Hypothalamus (tissue), 51 donors: ENCODE data around the gene GPR26.
A peak's percentile ranks its signal among the peaks of the same experiment; 100 is the strongest.

ENCODE experiments used
- DNase-seq, 51 donors: peaks; one replicate each; lab custom pipeline; 2025; lab: John Stamatoyannopoulos, UW

Gene GPR26, protein sequence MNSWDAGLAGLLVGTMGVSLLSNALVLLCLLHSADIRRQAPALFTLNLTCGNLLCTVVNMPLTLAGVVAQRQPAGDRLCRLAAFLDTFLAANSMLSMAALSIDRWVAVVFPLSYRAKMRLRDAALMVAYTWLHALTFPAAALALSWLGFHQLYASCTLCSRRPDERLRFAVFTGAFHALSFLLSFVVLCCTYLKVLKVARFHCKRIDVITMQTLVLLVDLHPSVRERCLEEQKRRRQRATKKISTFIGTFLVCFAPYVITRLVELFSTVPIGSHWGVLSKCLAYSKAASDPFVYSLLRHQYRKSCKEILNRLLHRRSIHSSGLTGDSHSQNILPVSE

DNA sequence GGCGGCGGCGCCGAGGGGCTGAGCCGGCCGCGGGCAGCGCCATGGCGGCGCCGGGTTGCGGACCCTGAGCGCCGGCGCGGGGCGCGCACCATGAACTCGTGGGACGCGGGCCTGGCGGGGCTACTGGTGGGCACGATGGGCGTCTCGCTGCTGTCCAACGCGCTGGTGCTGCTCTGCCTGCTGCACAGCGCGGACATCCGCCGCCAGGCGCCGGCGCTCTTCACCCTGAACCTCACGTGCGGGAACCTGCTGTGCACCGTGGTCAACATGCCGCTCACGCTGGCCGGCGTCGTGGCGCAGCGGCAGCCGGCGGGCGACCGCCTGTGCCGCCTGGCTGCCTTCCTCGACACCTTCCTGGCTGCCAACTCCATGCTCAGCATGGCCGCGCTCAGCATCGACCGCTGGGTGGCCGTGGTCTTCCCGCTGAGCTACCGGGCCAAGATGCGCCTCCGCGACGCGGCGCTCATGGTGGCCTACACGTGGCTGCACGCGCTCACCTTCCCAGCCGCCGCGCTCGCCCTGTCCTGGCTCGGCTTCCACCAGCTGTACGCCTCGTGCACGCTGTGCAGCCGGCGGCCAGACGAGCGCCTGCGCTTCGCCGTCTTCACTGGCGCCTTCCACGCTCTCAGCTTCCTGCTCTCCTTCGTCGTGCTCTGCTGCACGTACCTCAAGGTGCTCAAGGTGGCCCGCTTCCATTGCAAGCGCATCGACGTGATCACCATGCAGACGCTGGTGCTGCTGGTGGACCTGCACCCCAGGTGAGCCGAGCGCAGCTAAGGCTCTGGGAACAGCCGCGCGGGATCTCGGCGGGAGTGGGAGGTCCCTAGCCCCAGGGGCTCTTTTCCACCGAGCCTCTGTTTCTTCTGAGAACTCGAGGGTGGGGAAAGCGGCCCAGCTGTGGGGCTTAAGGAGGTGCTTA is at the start of gene GPR26:
Gene GPR26, plus strand, starts transcription at position 38 of the 919 bp plus-strand sequence. Its CDS starts 53 bp downstream, at position 91.
- DNase-seq, result no peak

DNA sequence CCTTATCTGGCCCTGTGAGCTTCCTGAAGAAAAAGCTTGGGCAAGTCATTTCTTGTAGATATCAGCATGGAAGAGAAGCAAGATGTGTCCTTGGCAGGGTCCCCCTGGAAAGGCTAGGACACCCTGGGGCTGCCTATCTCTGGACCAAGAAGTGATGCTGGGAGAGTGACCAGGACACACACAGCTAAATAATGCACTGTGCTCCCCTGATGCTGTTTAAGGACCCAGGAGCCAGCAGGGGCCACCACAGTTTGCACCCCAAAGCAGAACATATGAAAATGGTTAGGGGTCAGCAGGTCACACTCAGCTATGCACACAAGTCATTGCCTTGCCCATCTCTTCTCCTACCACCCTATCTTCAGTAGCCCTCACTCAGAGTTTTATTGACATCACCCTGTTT is 47.9 kb upstream of the GPR26 start:
- DNase-seq, result no peak

DNA sequence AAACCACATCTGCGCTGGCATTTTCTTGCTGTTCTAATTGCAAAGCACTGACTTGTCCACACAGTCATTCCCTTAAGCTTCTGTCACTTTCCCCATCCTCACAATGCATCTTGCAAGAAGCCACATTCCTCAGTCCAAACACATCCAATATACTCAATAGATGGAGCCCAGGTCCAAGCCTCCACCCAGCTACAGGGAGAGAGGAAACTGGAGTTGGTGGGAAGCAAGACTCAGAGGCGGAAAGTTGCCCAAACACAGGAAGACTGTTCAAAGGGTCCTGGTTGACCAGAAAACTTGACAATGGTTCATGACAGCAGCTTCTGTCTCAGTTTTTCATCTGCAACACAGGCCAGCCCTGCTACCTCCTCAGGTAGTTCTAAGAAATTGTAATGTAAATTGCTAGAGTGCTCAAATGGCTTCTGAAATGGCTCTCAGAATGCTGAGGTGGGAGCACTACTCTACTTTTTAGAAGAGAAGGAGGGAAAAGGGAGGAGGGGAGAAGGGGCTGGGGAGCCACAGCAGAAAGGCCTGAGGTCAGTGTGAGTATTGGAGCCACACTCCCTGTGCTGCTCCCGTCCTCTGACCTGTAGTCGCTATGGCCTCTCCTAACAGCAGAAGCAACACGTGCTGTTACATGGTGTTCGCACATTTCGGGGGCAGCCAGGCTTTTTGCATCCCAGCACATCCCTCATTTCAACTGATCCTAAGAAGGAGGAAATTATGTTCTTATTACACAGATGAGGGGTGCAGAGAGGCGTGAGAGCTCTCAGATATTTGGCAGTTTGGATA is 46.9 kb upstream of the GPR26 start:
- no peak for DNase-seq

DNA sequence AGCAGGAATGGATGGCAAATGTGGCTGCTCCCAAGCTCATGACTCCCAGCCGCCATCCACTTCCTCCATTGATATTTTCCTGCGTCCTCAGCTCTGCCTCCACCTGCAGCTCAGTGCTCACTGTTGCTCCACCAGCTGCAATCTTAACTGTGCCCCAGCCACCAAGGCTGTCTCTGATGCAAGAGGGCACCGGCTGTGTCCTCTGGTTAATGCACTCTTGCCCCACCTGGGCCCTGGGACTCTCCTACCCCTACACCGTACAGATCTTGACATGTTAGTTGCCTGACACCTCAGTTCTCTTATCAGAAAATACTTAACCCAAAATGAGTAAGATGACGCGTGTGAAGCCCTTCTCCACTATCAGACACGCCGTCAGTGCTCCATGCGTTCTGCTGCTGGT is 45.5 kb upstream of the GPR26 start:
- DNase-seq, result no peak

DNA sequence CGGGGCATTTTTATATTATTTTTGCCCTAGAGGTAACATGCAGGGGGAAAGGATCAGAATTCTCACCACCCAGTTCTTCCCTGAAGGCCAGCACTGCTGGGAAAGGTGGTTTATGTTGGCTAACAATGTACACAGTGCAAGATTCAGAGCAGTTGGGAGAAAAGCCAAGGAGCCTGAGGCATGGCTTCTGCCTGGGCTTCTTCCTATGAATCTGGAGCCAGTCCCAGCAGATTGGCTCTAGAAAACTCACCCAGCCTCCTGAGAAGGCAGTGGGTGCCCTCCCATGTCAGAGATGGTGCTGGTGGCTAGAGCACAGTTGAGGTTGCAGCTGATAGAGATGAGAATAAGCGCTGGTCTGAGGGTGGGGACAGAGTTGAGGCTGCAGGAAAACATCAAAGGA is 44.7 kb upstream of the GPR26 start:
- DNase-seq, result no peak

DNA sequence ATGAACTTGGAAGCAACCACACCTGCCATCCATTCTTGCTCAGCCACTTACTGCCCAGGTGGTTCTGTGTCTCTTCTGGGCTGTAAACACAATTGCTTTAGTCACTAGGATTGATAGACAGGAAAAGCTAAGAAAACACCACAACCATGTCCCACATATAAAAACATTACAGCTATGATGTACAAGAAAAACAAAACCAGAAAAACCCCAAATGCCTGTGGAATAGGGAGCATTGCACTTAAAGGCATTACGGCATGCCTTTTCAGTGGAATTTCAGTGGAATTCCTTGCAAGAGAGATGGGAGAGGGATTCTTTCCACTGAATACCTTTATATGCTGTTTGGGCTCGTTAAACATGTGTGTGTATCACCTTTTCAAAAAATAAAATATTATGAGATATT is 44.2 kb upstream of the GPR26 start:
- DNase-seq, result no peak

DNA sequence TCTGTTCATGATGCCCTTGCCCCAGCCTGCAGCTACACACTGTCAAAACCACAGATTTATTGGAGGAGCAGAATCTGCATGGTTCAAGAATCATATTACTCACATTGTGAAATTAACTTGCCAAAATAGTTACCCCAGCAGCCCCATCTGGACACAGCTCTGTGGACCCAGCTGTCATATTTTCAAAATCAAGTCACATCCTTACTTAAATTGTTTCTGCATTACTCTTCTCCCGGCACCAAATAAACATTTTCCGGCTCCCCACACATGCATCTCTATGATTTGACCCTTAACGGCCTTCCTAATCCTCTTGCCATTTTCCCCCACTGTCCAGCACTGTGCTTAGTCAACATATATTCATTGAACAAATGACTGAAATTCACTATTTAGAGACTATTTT is 43.8 kb upstream of the GPR26 start:
- no peak for DNase-seq

DNA sequence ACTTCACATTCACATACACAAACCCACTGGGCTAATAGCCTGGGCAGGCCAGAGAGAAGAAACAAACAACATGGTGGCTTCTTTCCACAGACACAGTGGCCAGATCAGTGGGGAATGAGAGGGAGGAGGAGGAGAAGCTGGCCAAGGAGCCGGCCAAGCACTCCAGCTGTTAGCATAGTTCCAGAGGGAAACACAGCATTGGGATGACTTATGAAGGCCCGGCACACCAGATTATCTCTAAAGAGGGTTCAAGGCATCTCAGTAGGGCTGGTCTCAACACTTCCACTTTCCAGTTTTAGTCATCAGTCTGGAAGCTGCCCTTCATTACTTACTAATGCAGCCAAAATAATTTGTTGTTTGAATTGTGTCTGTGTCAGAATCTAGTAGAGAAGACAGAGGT is 42.1 kb upstream of the GPR26 start:
- no peak for DNase-seq

DNA sequence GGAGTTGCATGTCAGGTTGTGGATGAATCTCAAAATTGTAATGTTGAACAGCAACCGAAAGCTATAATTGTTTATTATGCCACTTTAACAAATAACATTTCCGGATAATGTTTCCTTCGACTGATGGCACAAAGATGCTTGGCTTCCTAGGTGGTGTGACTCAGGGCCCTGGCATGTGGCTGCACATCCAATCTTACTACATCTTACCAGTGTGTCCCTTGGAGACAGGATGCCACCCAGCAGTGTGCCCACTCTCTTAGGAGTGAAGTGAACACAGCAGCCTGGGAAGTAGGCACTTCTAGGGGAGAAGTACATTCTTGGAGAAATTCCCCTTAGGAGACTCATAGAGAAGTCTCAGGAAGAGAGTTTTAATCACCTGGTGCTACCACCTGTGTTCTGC is 33.0 kb upstream of the GPR26 start:
- DNase-seq, result no peak

DNA sequence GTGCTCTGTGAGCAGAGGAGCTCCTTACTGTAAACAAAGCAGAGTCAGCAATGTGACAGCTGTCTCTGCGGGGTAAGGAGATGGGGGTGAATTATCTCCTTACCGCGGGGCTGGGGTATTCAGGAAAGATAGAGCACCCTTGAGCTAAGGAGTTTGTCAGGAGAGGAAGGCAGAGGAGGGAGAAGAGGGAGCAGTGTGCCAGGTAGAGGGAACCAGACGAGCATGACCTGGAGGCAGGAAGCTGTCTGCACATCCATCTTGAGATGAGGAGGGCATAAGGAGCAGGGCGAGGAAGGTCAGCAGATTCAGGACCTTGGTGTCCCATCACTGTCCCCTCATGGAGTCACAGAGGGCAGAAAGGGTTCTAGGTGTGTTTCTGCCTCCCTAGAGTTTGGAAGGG is 32.5 kb upstream of the GPR26 start:
- no peak for DNase-seq

DNA sequence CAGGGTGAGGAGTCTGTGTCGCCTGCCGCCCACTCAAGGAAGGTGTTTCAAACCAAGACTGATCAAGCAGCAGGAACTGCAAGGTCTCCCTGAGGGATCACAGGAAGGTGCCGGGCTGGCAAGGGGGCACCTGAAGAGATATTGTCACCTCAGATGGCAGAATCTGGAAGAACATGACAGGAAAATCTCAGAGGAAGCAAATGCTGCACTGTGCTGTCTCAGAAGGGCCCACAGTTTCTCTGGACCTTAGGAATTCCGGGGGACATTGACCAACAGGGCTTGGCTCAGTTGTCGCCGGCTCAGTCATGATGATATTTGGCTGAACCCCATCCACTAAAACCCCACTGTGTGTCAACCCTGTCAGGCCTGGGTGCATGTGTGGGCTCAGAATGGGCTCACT is 31.9 kb upstream of the GPR26 start:
- DNase-seq, result no peak

DNA sequence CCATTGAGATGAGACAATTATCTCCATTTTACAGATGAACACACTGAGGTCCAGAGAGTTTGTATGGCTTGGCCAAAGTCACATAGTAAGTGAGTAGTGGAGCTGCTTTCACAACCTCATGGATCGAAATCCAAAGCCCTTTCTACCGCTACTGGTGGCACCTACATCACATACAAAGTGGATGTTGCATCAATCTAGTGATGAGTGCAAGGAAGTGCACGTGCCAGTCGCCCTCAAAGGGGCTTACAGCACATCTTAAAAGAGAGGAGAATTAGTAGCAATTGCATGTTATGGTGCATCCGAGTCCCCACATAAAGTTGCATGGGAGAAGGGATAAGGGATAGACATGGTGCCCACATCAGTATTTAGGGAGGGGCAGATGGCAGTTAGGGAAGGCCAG is 31.0 kb upstream of the GPR26 start:
- DNase-seq, result no peak

DNA sequence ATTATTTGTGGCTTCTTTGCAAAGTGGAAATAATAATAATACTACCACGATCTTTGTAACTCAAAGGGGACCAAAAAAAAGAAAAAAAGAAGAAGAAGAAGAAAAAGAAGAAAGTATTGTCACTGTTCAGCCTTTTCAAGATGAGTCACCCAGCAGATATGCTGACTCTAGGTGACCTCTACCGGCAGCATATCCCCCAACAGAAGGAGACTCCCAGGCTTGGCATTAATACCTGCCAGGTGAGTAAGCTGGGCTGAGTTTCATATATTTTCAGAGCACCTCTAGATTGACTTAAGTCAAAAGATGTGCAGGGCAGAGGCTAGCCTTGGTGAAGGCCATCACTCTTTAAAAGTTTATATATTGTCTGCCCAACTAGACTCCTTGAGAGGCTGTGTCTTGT is 30.4 kb upstream of the GPR26 start:
- no peak for DNase-seq

DNA sequence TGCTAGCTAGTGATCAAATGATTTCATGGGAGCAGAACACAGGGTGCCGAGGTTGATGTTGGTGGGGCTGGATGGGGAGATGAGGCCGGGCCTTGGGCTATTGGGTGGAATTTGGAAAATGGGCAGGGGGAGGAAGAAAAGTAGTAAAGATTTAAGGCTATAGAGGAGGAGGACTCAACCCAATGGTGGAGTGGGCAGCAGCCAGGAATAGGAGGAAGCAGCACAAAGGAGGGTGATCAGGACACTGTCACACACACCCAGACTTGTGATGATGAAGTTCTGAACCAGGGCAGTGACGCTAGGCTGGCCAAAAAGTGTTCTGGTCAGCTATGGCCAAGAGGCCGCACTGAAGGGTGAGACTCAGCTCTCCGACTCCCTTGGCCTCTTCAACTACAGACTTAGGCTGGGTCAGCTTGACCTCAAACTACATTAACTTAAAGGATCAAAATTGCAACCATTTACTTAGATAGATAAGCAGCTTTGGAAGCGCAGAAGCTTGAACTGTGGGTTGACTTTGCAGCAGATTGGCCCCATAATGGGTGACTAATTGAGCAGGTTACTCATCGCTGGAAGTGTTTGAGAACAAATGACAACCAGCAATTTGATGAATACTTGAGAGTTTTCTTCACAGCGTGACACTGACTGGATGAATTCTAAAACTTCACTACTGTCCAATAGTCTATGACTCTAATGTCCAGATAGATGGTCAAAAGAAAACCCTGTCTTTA is 29.4 kb upstream of the GPR26 start:
- DNase-seq, result peak in 1 of 51 donors; percentile 16

DNA sequence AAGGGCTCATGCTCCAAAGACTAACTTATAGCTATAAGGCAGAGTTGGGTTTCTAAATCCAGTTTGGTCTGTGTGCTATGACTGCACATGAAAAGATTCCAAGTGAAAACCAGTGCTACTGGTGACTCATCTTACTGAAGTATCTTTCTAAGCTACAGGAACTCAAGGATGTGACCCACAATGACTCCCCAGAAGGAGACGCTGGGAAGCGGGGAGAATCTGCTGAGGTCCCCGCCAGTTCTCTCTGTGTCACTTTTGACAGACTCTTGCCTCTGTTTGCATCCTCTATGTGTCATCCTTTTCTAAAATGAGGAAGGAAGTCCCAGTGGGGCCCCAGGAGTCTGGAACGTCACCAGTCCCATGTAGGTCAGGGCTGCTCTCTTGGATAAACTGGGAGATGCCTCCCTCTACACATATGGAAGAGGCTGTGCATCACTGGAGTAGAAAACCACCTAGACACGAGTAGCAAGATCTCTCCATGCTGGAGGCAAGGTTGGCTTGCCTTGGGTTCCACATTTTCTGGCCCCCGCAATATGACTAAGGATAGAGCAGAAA is 28.8 kb upstream of the GPR26 start:
- no peak for DNase-seq

DNA sequence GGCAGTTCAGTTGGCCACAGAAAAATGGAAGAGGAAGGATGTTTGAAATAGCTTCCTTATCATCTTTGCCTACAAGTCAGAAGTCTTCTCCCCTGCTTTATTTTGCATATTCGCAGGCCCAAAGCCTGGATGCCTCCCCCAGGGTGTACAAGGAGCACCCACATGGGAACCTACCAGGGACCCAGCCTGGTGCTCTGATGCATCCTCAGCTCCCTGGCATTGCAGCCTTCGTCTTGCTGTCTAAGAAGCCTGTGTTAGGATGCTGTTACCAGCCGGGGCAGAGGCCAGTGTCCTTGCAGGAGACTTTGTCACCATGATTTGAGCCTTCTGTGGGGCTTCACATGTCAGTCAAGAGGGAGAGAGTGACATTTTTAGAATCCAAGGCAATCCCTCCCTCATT is 27.0 kb upstream of the GPR26 start:
- no peak for DNase-seq

DNA sequence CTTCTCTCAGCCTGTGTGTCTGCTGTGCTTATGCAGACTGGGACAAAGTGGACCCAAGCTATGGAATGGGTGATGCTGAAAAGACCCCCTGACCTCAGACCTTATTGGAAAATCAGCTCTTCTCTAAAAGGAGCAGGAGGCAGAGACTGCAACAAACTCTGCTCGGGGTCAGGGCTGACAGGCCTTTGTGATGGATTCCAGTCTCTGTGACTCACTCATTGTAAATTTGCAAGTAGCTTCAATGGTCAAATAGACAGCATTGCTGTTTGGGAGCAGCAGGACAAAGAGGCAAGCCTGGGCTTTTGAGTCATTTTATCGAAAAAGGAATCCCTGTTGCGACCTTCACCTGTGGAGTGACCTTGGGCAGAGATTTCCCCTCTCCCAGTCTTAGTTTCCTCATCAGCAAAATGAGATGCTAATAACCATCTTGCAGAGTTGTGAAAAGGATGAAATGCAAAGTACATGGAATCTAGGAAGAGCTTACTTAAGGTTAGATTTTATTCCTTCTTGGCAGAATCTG is 26.1 kb upstream of the GPR26 start:
- no peak for DNase-seq

DNA sequence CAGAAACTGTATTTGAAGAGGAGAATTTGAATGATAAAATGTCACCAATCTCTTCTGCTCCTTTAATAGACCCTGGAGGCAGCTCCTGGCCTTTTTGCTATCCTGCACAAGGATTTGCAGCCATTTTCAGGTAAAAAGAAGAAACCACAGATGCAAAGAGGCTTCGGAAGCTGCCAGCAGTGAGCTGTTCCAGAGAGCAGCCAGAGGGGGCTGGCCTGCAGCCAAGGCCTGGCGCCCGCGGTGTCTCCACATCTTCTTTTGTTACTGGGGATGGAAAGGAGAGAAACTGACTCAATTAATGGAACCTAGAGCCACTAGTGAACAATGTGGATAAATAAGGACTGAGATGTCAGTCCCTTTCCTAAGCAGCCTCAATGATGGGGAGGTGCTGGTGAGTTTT is 23.9 kb upstream of the GPR26 start:
- peak in 14 of 51 donors; percentile 3 to 49 (median 10) for DNase-seq

DNA sequence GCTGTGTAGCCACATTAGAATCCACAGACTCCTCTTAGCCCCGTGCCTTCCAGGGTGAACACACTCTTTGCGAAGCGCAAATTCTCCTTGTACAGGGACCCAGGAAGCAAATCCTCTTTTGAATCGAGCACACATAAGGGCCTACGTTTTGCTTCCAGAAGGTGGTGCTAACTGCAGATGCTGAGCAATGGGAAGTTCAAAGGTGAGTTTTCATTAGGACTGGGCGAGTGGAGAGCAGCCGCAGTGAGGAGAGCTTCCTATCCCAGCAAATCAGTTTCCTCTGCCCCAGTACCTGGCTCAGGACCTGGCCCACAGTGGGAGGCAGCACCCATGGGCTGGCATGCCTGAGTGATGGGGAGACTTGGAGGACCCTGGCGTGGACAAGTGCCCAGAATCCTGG is 23.5 kb upstream of the GPR26 start:
- no peak for DNase-seq

DNA sequence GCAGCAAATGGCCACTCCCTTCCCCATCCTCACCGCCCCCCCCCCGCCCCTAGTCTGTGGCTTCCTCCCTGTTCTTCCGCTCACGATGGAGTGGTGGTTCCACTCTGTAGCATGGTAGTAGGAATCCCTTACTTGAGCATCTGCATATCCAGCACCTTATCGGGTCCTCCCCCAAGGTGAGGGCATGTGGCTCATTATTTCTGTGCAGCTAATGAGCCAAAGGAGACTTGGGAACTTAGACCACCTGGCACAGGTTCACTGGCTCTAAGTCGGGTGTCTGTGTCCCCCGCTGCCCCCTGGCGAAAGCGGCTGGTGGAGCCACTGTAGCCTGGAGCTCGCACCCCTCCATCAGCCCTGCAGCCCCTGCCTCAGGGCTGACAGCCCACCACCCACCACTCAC is 22.8 kb upstream of the GPR26 start:
- DNase-seq, result no peak
